Keratinocyte (primary cell): ENCODE data around the gene PYGB. TPM values are rescaled to one million over a fixed set of nuclear protein-coding genes. Genes with fewer than 3 reads are reported as not detected.

Experiments used
- DNase-seq: peaks from one replicate; pipeline ENCODE4 v3.0.0-alpha.2; 2011; ENCODE audit warnings: low read depth, missing footprints, low spot score
- FAIRE-seq: peaks from 2 replicates; lab custom pipeline; 2011; peaks lifted over from hg19 to GRCh38; lab: Jason Lieb, UNC
- H2AFZ ChIP-seq: 2 replicates; pipeline ENCODE4 v1.6.0; 2012; ENCODE audit warnings: low read length, control low read depth, inconsistent platforms; ENCODE audit not compliant: control insufficient read depth
- H3K27ac ChIP-seq: 2 replicates; pipeline ENCODE4 v1.5.1; 2011; ENCODE audit warnings: low read length; ENCODE audit not compliant: control insufficient read depth, insufficient read depth
- H3K27me3 ChIP-seq: 3 replicates; pipeline ENCODE4 v1.6.0; 2011; ENCODE audit warnings: low read length; ENCODE audit not compliant: control insufficient read depth, insufficient read depth; ENCODE audit errors: extremely low read depth
- H3K36me3 ChIP-seq, 2 experiments: 2 replicates in 1 of 2; 3 replicates in 1 of 2; pipeline ENCODE4 v1.5.1; 2011; ENCODE audit warnings: low read length in 2 of 2, mild to moderate bottlenecking in 1 of 2; ENCODE audit not compliant: control insufficient read depth in 2 of 2, insufficient read depth in 2 of 2; ENCODE audit errors: extremely low read depth in 1 of 2
- H3K4me1 ChIP-seq: 3 replicates; pipeline ENCODE4 v1.5.1; 2011; ENCODE audit warnings: low read length; ENCODE audit not compliant: control insufficient read depth, insufficient read depth; ENCODE audit errors: extremely low read depth
- H3K4me2 ChIP-seq: 3 replicates; pipeline ENCODE4 v1.6.0; 2011; ENCODE audit warnings: low read depth, low read length; ENCODE audit not compliant: control insufficient read depth, insufficient read depth; ENCODE audit errors: extremely low read depth
- H3K4me3 ChIP-seq, 3 experiments: fragments of 200-600 bp in 1 of 3; sonication (generic) in 1 of 3; 2 replicates in 2 of 3; 3 replicates in 1 of 3; pipeline ENCODE4 v1.5.1; 2011 to 2016; ENCODE audit warnings: low read length in 3 of 3, mild to moderate bottlenecking in 3 of 3, control low read depth in 2 of 3, inconsistent platforms in 1 of 3, low read depth in 1 of 3, mixed read lengths in 1 of 3, mixed run types in 1 of 3, moderate library complexity in 1 of 3; ENCODE audit not compliant: control insufficient read depth in 2 of 3, insufficient read depth in 2 of 3; ENCODE audit errors: extremely low read depth in 1 of 3
- H3K79me2 ChIP-seq: 2 replicates; pipeline ENCODE4 v1.6.0; 2012; ENCODE audit warnings: low read length; ENCODE audit not compliant: control insufficient read depth, insufficient read depth
- H3K9ac ChIP-seq: 3 replicates; pipeline ENCODE4 v1.6.0; 2011; ENCODE audit warnings: low read length; ENCODE audit not compliant: control insufficient read depth, insufficient read depth; ENCODE audit errors: extremely low read depth
- H3K9me1 ChIP-seq: 3 replicates; pipeline ENCODE4 v1.6.0; 2011; ENCODE audit warnings: low read length; ENCODE audit not compliant: control insufficient read depth, insufficient read depth; ENCODE audit errors: extremely low read depth
- H3K9me3 ChIP-seq: 2 replicates; pipeline ENCODE4 v1.5.1; 2012; ENCODE audit warnings: low read depth, low read length; ENCODE audit not compliant: control insufficient read depth
- H4K20me1 ChIP-seq: 3 replicates; pipeline ENCODE4 v1.6.0; 2011; ENCODE audit warnings: low read length; ENCODE audit not compliant: control insufficient read depth, insufficient read depth; ENCODE audit errors: extremely low read depth
- EZH2 ChIP-seq: IDR thresholded peaks from one replicate; pipeline ENCODE4 v1.6.1; 2012; ENCODE audit warnings: inconsistent platforms, mild to moderate bottlenecking, low read length, moderate library complexity
- dilution Hi-C: fragments of 300-500 bp; cut with MboI; formaldehyde crosslinking; loops from one replicate; pipeline ENCODE4 v1.7.0; 2020; ENCODE audit warnings: low sequenced_read_pairs; ENCODE audit not compliant: extremely low pct_ligation_motif_present
- polyA plus RNA-seq, 5 experiments: library from polyadenylated mRNA; depleted of rRNA in 3 of 5; stranded (reverse) in 3 of 5; stranded (forward) in 1 of 5; unstranded in 1 of 5; fragments of >200 nt; gene quantifications; 1 replicate in 1 of 5; 2 replicates in 3 of 5; 3 replicates in 1 of 5; pipeline versions ENCODE4 v1.2.1 to v1.2.3, GENCODE V29; 2011 to 2012; ENCODE audit warnings: missing spikeins in 2 of 5, low read depth in 1 of 5, low replicate concordance in 1 of 5
- TF ChIP-seq, protein P1 (sequence below), 3 experiments: IDR thresholded peaks in 1 of 3; conservative IDR thresholded peaks in 1 of 3; optimal IDR thresholded peaks in 1 of 3; 2 replicates in 2 of 3; 3 replicates in 1 of 3; pipeline versions ENCODE3 to v1.5.1; 2011; ENCODE audit warnings: low read length in 3 of 3, mild to moderate bottlenecking in 3 of 3, moderate library complexity in 2 of 3, control low read depth in 1 of 3, inconsistent platforms in 1 of 3; ENCODE audit not compliant: insufficient read depth in 2 of 3; ENCODE audit errors: extremely low read depth in 1 of 3

Gene PYGB
- polyA plus RNA-seq, 1 donor (not counting 4 experiments of a cell fraction or from before 2014, with no cell fraction given) = 78.3 TPM

DNA sequence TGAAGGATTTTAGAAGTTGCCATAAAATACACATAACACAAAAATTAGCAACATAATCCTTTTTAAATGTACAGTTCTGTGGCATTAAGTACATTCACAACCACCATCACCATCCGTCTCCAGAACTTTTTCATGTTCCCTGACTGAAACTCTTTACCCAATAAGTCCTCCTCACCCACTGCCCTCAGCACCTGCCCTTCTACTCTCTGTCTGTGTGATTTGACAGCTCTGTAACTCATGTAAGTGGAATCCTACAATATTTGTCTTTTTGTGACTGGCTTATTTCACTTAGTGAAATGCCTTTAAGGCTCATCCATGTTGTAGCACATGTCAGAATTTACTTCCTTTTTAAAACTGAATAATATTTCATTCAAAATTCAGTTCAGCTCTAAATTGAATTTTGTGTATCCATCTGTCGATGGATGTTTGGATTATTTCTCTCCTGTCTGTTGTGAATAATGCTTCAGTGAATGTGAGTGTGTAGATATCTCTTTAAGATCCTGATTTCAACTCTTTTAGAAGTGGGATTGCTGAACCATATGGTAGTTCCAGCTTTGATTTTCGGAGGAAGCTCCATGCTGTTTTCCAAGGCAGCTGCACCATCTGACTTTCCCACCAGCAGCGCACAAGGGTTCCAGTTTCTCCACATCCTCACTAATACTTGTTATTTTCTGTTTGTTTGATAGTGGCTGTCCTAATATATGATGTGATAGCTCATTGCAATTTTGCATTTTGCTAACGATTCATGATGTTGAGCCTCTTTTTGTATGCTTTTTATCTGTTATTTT, 48.2 kb upstream of the PYGB start:
- Histone ChIP-seq H3K4me2 (no peak overlapping the region), H2AFZ (no peak overlapping the region), H3K9ac (no peak overlapping the region), H3K27me3 (no peaks in the 10 kb centered on the region), H3K9me1 (peaks cover under 1% of the 10 kb centered on the region), H3K79me2 (peaks cover 69% of the 10 kb centered on the region), H3K4me1 (peaks cover 22% of the 10 kb centered on the region), H4K20me1 (no peaks in the 10 kb centered on the region), H3K4me3 (no peak overlapping the region), H3K9me3 (no peaks in the 10 kb centered on the region), H3K36me3 (peaks cover 1 to 9% of the 10 kb centered on the region in 2 experiments), H3K27ac (no peak overlapping the region)
- FAIRE-seq (no peak), DNase-seq (no peak)
- dilution Hi-C loops = no loop called here
- TF ChIP-seq, protein P1, sequence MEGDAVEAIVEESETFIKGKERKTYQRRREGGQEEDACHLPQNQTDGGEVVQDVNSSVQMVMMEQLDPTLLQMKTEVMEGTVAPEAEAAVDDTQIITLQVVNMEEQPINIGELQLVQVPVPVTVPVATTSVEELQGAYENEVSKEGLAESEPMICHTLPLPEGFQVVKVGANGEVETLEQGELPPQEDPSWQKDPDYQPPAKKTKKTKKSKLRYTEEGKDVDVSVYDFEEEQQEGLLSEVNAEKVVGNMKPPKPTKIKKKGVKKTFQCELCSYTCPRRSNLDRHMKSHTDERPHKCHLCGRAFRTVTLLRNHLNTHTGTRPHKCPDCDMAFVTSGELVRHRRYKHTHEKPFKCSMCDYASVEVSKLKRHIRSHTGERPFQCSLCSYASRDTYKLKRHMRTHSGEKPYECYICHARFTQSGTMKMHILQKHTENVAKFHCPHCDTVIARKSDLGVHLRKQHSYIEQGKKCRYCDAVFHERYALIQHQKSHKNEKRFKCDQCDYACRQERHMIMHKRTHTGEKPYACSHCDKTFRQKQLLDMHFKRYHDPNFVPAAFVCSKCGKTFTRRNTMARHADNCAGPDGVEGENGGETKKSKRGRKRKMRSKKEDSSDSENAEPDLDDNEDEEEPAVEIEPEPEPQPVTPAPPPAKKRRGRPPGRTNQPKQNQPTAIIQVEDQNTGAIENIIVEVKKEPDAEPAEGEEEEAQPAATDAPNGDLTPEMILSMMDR (optimal IDR thresholded peaks at IDR 0.05 in 1 of 3, IDR thresholded peaks at IDR 0.05 in 1 of 3, conservative IDR thresholded peaks at IDR 0.05 in 1 of 3; ENCODE audit: extremely low read depth in 1 of 3, insufficient read depth in 2 of 3, low read length in 3 of 3) = no peak
- TF ChIP-seq EZH2 = no peak

DNA sequence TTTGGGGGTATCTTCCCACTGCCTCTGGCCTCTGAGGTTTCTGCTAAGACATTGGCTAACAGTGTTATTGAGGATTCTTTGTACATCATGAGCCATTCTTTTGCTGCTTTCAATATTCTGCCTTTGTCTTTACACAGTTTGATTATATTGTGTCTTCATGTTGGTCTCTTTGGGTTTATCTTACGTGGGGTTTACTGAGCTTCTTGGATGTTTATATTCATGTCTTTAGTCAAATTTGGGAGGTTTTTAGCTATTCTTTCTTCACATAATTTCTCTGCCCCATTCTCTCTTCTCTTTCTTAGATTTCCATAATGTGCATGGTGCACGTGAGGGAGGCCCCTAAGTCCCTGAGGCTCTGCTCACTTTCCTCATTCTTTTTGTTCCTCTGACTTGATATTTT, 44.8 kb upstream of the PYGB start:
- no peak overlapping the region for H3K4me2 ChIP-seq
- H3K79me2 ChIP-seq = peaks cover 80% of the 10 kb centered on the region
- peaks cover 23% of the 10 kb centered on the region for H3K4me1 ChIP-seq
- no peak for TF ChIP-seq EZH2
- TF ChIP-seq, protein P1 (optimal IDR thresholded peaks at IDR 0.05 in 1 of 3, IDR thresholded peaks at IDR 0.05 in 1 of 3, conservative IDR thresholded peaks at IDR 0.05 in 1 of 3; ENCODE audit: extremely low read depth in 1 of 3, insufficient read depth in 2 of 3, low read length in 3 of 3) = no peak
- H3K9me3 ChIP-seq = no peaks in the 10 kb centered on the region
- no peak overlapping the region for H3K4me3 ChIP-seq
- no peak overlapping the region for H2AFZ ChIP-seq
- DNase-seq (no peak), FAIRE-seq (no peak)
- H3K36me3 ChIP-seq = peaks cover 13 to 15% of the 10 kb centered on the region in 2 experiments
- H3K27me3 ChIP-seq = no peaks in the 10 kb centered on the region
- H3K27ac ChIP-seq = no peak overlapping the region
- no peak overlapping the region for H3K9ac ChIP-seq
- dilution Hi-C loops = no loop called here
- peaks cover 5% of the 10 kb centered on the region for H4K20me1 ChIP-seq
- peaks cover 3% of the 10 kb centered on the region for H3K9me1 ChIP-seq
